Measurements from ENCODE around the gene RPF1. TPM values are rescaled to one million over a fixed set of nuclear protein-coding genes. Genes with fewer than 3 reads are reported as not detected.

Gene RPF1
- total RNA-seq, 2 donors from 2014 or later: 31.6 to 34.0 TPM

- no peak overlapping the region for H3K4me3 Mint-ChIP-seq
- H3K4me3 ChIP-seq (ENCODE audit: low read length): no peak overlapping the region
These were observed 45.6 kb upstream of the RPF1 start for GRCh38 chr1:84433258-84434080.

DNA sequence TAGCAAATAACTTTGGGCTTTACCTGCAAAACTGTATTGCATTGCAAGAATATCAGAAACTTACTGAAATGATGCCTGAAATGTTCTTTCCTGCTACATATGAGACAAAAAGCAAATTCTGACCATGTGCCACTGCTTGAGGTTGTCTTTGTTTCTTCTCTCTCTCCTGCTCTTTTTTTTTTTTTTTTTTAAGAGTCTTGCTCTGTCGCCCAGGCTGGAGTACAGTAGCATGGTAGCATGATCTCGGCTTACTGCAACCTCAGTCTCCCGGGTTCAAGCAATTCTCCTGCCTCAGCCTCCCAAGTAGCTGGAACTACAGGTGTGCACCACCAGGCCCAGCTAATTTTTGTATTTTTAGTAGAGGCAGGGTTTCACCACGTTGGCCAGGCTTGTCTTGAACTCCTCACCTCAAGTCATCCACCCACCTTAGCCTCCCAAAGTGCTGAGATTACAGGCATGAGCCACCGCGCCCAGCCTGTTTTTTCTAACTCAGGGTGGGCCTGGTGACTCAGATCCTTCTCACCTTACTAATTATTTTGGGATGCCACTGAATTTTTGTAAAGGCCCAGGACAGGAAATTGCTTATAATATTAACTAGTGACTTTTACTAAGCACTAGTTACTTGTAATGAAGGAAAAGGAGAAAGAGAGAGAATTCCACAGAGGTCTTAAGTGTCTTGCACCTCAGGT lies 44.8 kb upstream of the RPF1 start:
- peak; percentile 4 for TF ChIP-seq CTCF (conservative IDR thresholded peaks at IDR 0.05)
- H3K9ac ChIP-seq (ENCODE audit: extremely low read depth, low read length, poor library complexity, severe bottlenecking): no peak overlapping the region
- H3K36me3 ChIP-seq (ENCODE audit: control insufficient read depth, insufficient read depth, low read length): no peaks in the 10 kb centered on the region
- H3K4me1 Mint-ChIP-seq: no peaks in the 10 kb centered on the region
- H3K4me3 Mint-ChIP-seq: no peak overlapping the region
- no peaks in the 10 kb centered on the region for H3K36me3 Mint-ChIP-seq (ENCODE audit: low read depth)
- 76 to 79% methylated on average over 3 to 6 of the region's 6 CpGs for WGBS, 2 experiments (ENCODE audit: insufficient coverage in 1 of 2, insufficient read length in 1 of 2)
- no peaks in the 10 kb centered on the region for H3K27me3 ChIP-seq (ENCODE audit: control insufficient read depth, insufficient read depth, low read length, poor library complexity, severe bottlenecking)
- peaks cover 11% of the 10 kb centered on the region for H3K9me3 ChIP-seq (ENCODE audit: control insufficient read depth, low read length)
- H3K27ac ChIP-seq (ENCODE audit: low read depth, low read length): no peak overlapping the region
- H3K27ac Mint-ChIP-seq: no peak overlapping the region
- no peak for DNase-seq
- no peak overlapping the region for H3K4me3 ChIP-seq (ENCODE audit: low read length)
- no peaks in the 10 kb centered on the region for H3K4me1 ChIP-seq (ENCODE audit: control insufficient read depth, insufficient read depth, low read length)
- peaks cover 4% of the 10 kb centered on the region for H3K27me3 Mint-ChIP-seq (ENCODE audit: insufficient read depth)
- peaks cover 9% of the 10 kb centered on the region for H3K9me3 Mint-ChIP-seq

More at GRCh38 chr1:84433258-84434080, 45.6 kb upstream of the RPF1 start:
- Histone ChIP-seq H3K9ac (ENCODE audit: extremely low read depth, low read length, poor library complexity, severe bottlenecking) (no peak overlapping the region), H3K9me3 (ENCODE audit: control insufficient read depth, low read length) (peaks cover 11% of the 10 kb centered on the region), H3K27ac (ENCODE audit: low read depth, low read length) (no peak overlapping the region), H3K36me3 (ENCODE audit: control insufficient read depth, insufficient read depth, low read length) (no peaks in the 10 kb centered on the region), H3K4me1 (ENCODE audit: control insufficient read depth, insufficient read depth, low read length) (no peaks in the 10 kb centered on the region), H3K27me3 (ENCODE audit: control insufficient read depth, insufficient read depth, low read length, poor library complexity, severe bottlenecking) (no peaks in the 10 kb centered on the region)
- Mint-ChIP-seq H3K27me3 (ENCODE audit: insufficient read depth) (peaks cover 4% of the 10 kb centered on the region), H3K27ac (no peak overlapping the region), H3K9me3 (peaks cover 9% of the 10 kb centered on the region), H3K4me1 (no peaks in the 10 kb centered on the region), H3K36me3 (ENCODE audit: low read depth) (no peaks in the 10 kb centered on the region)
- 60 to 63% methylated on average over 9 to 11 of the region's 11 CpGs for WGBS, 2 experiments (ENCODE audit: insufficient coverage in 1 of 2, insufficient read length in 1 of 2)
- TF ChIP-seq CTCF (conservative IDR thresholded peaks at IDR 0.05): peak; percentile 87
- peak; percentile 77 for DNase-seq

DNA sequence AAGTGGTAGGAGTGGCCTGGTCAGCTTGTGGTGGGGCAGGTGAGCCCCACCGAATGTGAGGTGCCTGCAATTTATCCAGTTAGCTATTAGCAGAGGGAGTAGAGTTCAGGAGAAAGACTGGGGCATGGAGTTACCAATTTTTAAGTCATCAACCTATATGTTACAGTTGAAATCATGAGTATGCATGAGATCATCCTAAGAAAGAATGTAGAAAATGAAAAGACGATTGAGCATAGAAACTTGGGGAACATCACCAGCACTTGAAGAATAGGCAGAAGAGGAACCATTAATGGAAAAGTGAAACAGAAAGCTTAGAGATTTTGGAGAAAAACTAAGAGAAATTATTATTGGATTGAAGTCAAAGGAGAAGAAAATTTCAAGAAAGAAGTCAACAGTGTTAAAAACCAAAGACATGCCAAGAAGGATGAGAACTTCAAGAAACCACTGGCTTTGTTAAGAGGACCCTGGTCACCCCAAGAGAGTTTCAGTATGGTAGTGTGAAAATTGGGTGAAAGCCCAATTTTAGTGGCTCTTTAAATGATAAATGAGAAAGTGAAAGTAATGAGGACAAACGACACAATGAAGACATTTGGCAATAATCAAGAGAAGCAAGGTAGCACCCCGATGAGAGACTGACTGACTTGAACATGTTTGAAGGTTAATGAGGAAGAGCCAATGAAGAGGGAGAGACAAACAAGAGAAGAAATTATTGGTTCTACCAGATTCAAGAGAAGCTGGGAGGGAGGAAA lies 44.1 kb upstream of the RPF1 start:
- Histone ChIP-seq H3K36me3 (ENCODE audit: control insufficient read depth, insufficient read depth, low read length) (no peaks in the 10 kb centered on the region), H3K27ac (ENCODE audit: low read depth, low read length) (no peak overlapping the region), H3K4me3 (ENCODE audit: low read length) (no peak overlapping the region), H3K9me3 (ENCODE audit: control insufficient read depth, low read length) (peaks cover 5% of the 10 kb centered on the region), H3K27me3 (ENCODE audit: control insufficient read depth, insufficient read depth, low read length, poor library complexity, severe bottlenecking) (no peaks in the 10 kb centered on the region), H3K9ac (ENCODE audit: extremely low read depth, low read length, poor library complexity, severe bottlenecking) (no peak overlapping the region), H3K4me1 (ENCODE audit: control insufficient read depth, insufficient read depth, low read length) (no peaks in the 10 kb centered on the region)
- DNase-seq: no peak
- 31 to 42% methylated on average over 3 to 4 of the region's 4 CpGs for WGBS, 2 experiments (ENCODE audit: insufficient coverage in 1 of 2, insufficient read length in 1 of 2)
- Mint-ChIP-seq H3K27me3 (ENCODE audit: insufficient read depth) (peaks cover 2% of the 10 kb centered on the region), H3K9me3 (peaks cover 4% of the 10 kb centered on the region), H3K4me3 (no peak overlapping the region), H3K4me1 (no peaks in the 10 kb centered on the region), H3K27ac (no peak overlapping the region), H3K36me3 (ENCODE audit: low read depth) (no peaks in the 10 kb centered on the region)
- no peak for TF ChIP-seq CTCF (conservative IDR thresholded peaks at IDR 0.05)

Data from endodermal cell (in vitro differentiated cells).